Heart left ventricle (tissue), 16 donors: Measurements from ENCODE around the gene MAML1. TPM values are rescaled to one million over a fixed set of nuclear protein-coding genes. Genes with fewer than 3 reads are reported as not detected.

Experiments
- ATAC-seq, 4 donors: fragments of 200-7000 bp; cut with Tn5 transposase; one replicate each; pipeline ENCODE4 v1.9.1; 2020 to 2022; ENCODE audit warnings: moderate library complexity in 4 of 4, mild to moderate bottlenecking in 3 of 4, moderate number of reproducible peaks in 1 of 4
- DNase-seq, 5 donors: peaks; one replicate each; pipeline ENCODE4 v3.0.0-alpha.2; 2020
- H3K27ac ChIP-seq, 12 donors: fragments of 200-600 bp; sonication (generic) in 4 of 12; one replicate each; pipeline versions ENCODE4 v1.5.0 to v1.8.0; 2016 to 2022; ENCODE audit warnings: mild to moderate bottlenecking in 2 of 12
- H3K27me3 ChIP-seq, 9 donors: fragments of 200-600 bp; sonication (generic) in 2 of 9; one replicate each; pipeline versions ENCODE4 v1.5.1 to v1.8.0; 2016 to 2022; ENCODE audit warnings: mild to moderate bottlenecking in 3 of 9
- H3K36me3 ChIP-seq, 9 donors: fragments of 200-600 bp; sonication (generic) in 2 of 9; one replicate each; pipeline versions ENCODE4 v1.5.0 to v1.8.0; 2018 to 2022; ENCODE audit warnings: mild to moderate bottlenecking in 2 of 9
- H3K4me1 ChIP-seq, 12 donors: fragments of 200-600 bp; sonication (generic) in 4 of 12; one replicate each; pipeline versions ENCODE4 v1.5.0 to v1.8.0; 2016 to 2022; ENCODE audit warnings: mild to moderate bottlenecking in 3 of 12
- H3K4me3 ChIP-seq, 12 donors: fragments of 200-600 bp; sonication (generic) in 4 of 12; one replicate each; pipeline versions ENCODE4 v1.5.0 to v1.8.0; 2017 to 2022; ENCODE audit warnings: mild to moderate bottlenecking in 9 of 12, moderate library complexity in 4 of 12
- H3K9me3 ChIP-seq, 12 donors: fragments of 200-600 bp; sonication (generic) in 4 of 12; one replicate each; pipeline versions ENCODE4 v1.5.0 to v1.8.0; 2016 to 2022; ENCODE audit warnings: mild to moderate bottlenecking in 1 of 12
- POLR2A ChIP-seq, 2 donors: fragments of 450-650 bp; IDR thresholded peaks; one replicate each; pipeline ENCODE4 v1.6.1; 2017; ENCODE audit warnings: antibody characterized with exemption in 2 of 2, mild to moderate bottlenecking in 2 of 2, moderate library complexity in 2 of 2
- WGBS, 4 donors: extraction: QIAGEN DNeasy Blood & Tissue Kit in 2 of 4; methylation state at CpG; one replicate each; pipeline versions ENCODE4 v1.1.5 to v1.1.7; 2013 to 2018; 5-methylcytosine and 5-hydroxymethylcytosine counted together
- intact Hi-C, 10 donors: fragments of 100-400 bp; cut with DNase I; formaldehyde crosslinking; loops; one replicate each; pipeline versions ENCODE4 v1.11.1 to v1.14.2; 2022
- polyA plus RNA-seq, 2 donors: library from polyadenylated mRNA; stranded (reverse); fragments of 200-250 nt; gene quantifications; one replicate each; pipeline ENCODE4 v1.2.3, GENCODE V29; 2013
- total RNA-seq, 9 donors: library from RNA; depleted of rRNA in 2 of 9; stranded (reverse); fragments of >200 nt in 2 of 9; fragmentation: NEBNext Ultra II Directional in 3 of 9; extraction: Animal tissue kit (Norgen Biotek cat#: 25700) in 3 of 9; gene quantifications; one replicate each; pipeline versions ENCODE4 v1.1.0 to v1.2.4, GENCODE V29; 2016 to 2023
- TF ChIP-seq, protein P1 (sequence below), 12 donors: fragments of 200-600 bp; sonication (generic) in 4 of 12; IDR thresholded peaks; one replicate each; pipeline versions ENCODE4 v1.5.0 to v1.8.0; 2018 to 2022; ENCODE audit warnings: antibody characterized with exemption in 12 of 12, mild to moderate bottlenecking in 5 of 12
- donor health status: ischemic (EF 13 %, LVEDD 7.1; RV severe dilation, severe dysfunction).
- donor health status: healthy with polysubstance abuse.
- donor health status: DM: no; HTN: yes; CAD: no.
- donor health status: DM: no; HTN: no; CAD: no.
- donor health status: ischemic (EF 25% LVEDD 6.9; RV normal size, moderate dysfunction).
- donor health status: ischemic (EF 25% LVEDD 5.7; RV mildly dilated, moderate dysfunction).
- donor health status: healthy.
- donor health status: DM: yes; HTN: yes; CAD: no.
- donor health status: ischemic (EF 35%, LVEDD 5.7; RV mildly dilated, moderate dysfunction).
- donor health status: nonischemic (EF 11% LVEDD 7.7; RV severe dilation, severe dysfunction).
- donor health status: DM: yes; HTN: yes; CAD: no.
- donor health status: PGD.
- donor health status: ischemic (EF 29% LVEDD 5.4; RV normal size, mild dysfunction).
- donor health status: nonischemic (EF 23%, LVEDD 6.1; RV moderate dilation, normal function).

Gene MAML1
- total and polyA plus RNA-seq, 11 donors, result 6.9 to 18.0 (median 11.8) TPM

- 66 to 73% (median 68%) methylated on average over 12 of the region's 12 CpGs for WGBS, 4 donors
- TF ChIP-seq, protein P1, sequence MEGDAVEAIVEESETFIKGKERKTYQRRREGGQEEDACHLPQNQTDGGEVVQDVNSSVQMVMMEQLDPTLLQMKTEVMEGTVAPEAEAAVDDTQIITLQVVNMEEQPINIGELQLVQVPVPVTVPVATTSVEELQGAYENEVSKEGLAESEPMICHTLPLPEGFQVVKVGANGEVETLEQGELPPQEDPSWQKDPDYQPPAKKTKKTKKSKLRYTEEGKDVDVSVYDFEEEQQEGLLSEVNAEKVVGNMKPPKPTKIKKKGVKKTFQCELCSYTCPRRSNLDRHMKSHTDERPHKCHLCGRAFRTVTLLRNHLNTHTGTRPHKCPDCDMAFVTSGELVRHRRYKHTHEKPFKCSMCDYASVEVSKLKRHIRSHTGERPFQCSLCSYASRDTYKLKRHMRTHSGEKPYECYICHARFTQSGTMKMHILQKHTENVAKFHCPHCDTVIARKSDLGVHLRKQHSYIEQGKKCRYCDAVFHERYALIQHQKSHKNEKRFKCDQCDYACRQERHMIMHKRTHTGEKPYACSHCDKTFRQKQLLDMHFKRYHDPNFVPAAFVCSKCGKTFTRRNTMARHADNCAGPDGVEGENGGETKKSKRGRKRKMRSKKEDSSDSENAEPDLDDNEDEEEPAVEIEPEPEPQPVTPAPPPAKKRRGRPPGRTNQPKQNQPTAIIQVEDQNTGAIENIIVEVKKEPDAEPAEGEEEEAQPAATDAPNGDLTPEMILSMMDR (IDR thresholded peaks at IDR 0.05), result no peak
- TF ChIP-seq POLR2A (IDR thresholded peaks at IDR 0.05), result no peak
- Histone ChIP-seq H3K36me3 (peaks cover 0 to 68% (median 58%) of the 10 kb centered on the region in 9 donors), H3K9me3 (no peaks in the 10 kb centered on the region), H3K27ac (peak overlapping the region in 6 of 12 donors; percentile 19 to 75 (median 52)), H3K27me3 (no peaks in the 10 kb centered on the region), H3K4me1 (peaks cover 0 to 79% (median 47%) of the 10 kb centered on the region in 12 donors), H3K4me3 (no peak overlapping the region)
- DNase-seq, result no peak
- intact Hi-C loops, result loop anchor here in 1 of 10 donors (10.0 kb wide), 2 partner anchors 88 to 138 kb away; partner anchors contain the start of genes MRNIP and TBC1D9B
- no peak for ATAC-seq
Observed at GRCh38 chr5:179766726-179767455, 34.3 kb downstream of the MAML1 start.

- Histone ChIP-seq H3K9me3 (no peaks in the 10 kb centered on the region), H3K4me1 (peaks cover 0 to 71% (median 40%) of the 10 kb centered on the region in 12 donors), H3K27ac (no peak overlapping the region), H3K27me3 (no peaks in the 10 kb centered on the region), H3K36me3 (peaks cover 0 to 75% (median 65%) of the 10 kb centered on the region in 9 donors), H3K4me3 (no peak overlapping the region)
- intact Hi-C loops, result loop anchor here in 1 of 10 donors (10.0 kb wide), 2 partner anchors 87 to 137 kb away; partner anchors contain the start of genes MRNIP and TBC1D9B
- ATAC-seq, result no peak
- no peak for DNase-seq
- WGBS, 4 donors, result 85 to 90% (median 90%) methylated on average over 9 of the region's 9 CpGs
- TF ChIP-seq, protein P1 (IDR thresholded peaks at IDR 0.05), result no peak
- TF ChIP-seq POLR2A (IDR thresholded peaks at IDR 0.05), result no peak
Observed at GRCh38 chr5:179767496-179768100, 35.0 kb downstream of the MAML1 start.

DNA sequence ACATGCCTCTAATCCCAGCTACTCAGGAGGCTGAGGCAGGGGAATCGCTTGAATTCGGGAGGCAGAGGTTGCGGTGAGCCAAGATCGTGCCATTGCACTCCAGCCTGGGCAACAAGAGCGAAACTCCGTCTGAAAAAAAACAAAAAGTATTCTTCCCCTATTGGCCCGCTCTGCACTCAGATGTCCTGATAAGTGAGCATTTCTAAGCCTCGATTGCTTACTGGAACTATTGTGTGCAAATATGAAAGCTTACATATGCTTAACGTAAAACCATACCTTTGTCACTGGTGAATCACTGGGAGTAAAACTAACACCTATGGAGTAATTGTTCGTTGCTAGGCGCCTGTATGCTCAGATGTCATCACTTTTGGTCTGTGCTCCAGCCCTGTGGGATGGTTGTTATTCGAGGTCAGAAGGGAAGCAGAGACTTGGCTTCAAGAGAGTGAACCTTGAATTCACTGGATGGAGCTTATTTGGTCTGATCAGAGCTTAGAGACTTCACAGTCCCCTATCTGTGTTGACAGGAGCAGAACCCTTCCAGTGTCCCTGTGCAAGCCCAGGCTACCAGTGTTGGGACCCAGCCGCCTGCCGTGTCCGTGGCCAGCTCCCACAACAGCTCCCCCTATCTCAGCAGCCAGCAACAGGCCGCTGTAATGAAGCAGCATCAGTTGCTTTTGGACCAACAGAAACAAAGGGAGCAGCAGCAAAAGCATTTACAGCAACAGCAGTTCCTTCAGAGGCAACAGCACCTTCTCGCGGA lies 35.9 kb downstream of the MAML1 start:
- Histone ChIP-seq H3K36me3 (peaks cover 2 to 84% (median 74%) of the 10 kb centered on the region in 9 donors), H3K27me3 (no peaks in the 10 kb centered on the region), H3K4me1 (peaks cover 0 to 62% (median 32%) of the 10 kb centered on the region in 12 donors), H3K9me3 (no peaks in the 10 kb centered on the region), H3K27ac (peak overlapping the region in 1 of 12 donors; percentile 32), H3K4me3 (no peak overlapping the region)
- peak in 3 of 4 donors; percentile 46 to 63 (median 53) for ATAC-seq
- TF ChIP-seq, protein P1 (IDR thresholded peaks at IDR 0.05), result peak in 7 of 12 donors; percentile 12 to 36 (median 27)
- no peak for TF ChIP-seq POLR2A (IDR thresholded peaks at IDR 0.05)
- WGBS, 4 donors, result 69 to 86% (median 79%) methylated on average over 18 of the region's 18 CpGs
- no peak for DNase-seq
- intact Hi-C loops, result loop anchor here in 1 of 10 donors (10.0 kb wide), 2 partner anchors 86 to 136 kb away; partner anchors contain the start of genes MRNIP and TBC1D9B
